HUES64 (cell line): ENCODE measurements around the gene PAIP2B.

Experiments
- H3K27ac ChIP-seq: 2 replicates; pipeline ENCODE4 v1.7.0; 2013; ENCODE audit warnings: low read depth, low read length, inconsistent platforms
- H3K27me3 ChIP-seq: 2 replicates; pipeline ENCODE4 v1.6.1; 2013; ENCODE audit warnings: mild to moderate bottlenecking, low read length; ENCODE audit not compliant: insufficient read depth
- H3K36me3 ChIP-seq: 2 replicates; pipeline ENCODE4 v1.6.1; 2013; ENCODE audit warnings: mild to moderate bottlenecking, low read length; ENCODE audit not compliant: insufficient read depth
- H3K4me1 ChIP-seq: 2 replicates; pipeline ENCODE4 v1.6.1; 2013; ENCODE audit warnings: mild to moderate bottlenecking, low read length, moderate library complexity; ENCODE audit not compliant: insufficient read depth
- H3K4me3 ChIP-seq: 2 replicates; pipeline ENCODE4 v1.5.1; 2013; ENCODE audit warnings: mild to moderate bottlenecking, low read length, moderate library complexity
- H3K9ac ChIP-seq: 2 replicates; pipeline ENCODE4 v1.6.1; 2013; ENCODE audit warnings: mild to moderate bottlenecking, low read depth, low read length
- H3K9me3 ChIP-seq: 2 replicates; pipeline ENCODE4 v1.6.1; 2013; ENCODE audit warnings: low read depth, low read length; ENCODE audit not compliant: insufficient read depth
- WGBS: fragments of 150-250, 120-280 bp; methylation state at CpG from one replicate; pipeline ENCODE4 v1.1.7; 2013; ENCODE audit warnings: missing lambda C conversion rate; 5-methylcytosine and 5-hydroxymethylcytosine counted together

PAIP2B gene

GRCh38 chr2:71220743-71221142, 6.2 kb downstream of the PAIP2B start:
- no peak overlapping the region for H3K4me3 ChIP-seq

GRCh38 chr2:71216501-71216900, 10.4 kb downstream of the PAIP2B start:
- WGBS = 96% methylated on average over 1 of the region's 1 CpG
- Histone ChIP-seq H3K9ac (no peak overlapping the region), H3K36me3 (no peaks in the 10 kb centered on the region), H3K4me3 (no peak overlapping the region), H3K27ac (no peak overlapping the region), H3K27me3 (no peaks in the 10 kb centered on the region), H3K4me1 (no peaks in the 10 kb centered on the region), H3K9me3 (no peaks in the 10 kb centered on the region)

More at GRCh38 chr2:71220743-71221142, 6.2 kb downstream of the PAIP2B start:
- WGBS = 79% methylated on average over 2 of the region's 2 CpGs
- H3K9me3 ChIP-seq = no peaks in the 10 kb centered on the region
- H3K4me1 ChIP-seq = peaks cover 3% of the 10 kb centered on the region; the same call in 1 of the 2 replicates
- no peak overlapping the region for H3K9ac ChIP-seq
- peaks cover 11% of the 10 kb centered on the region; the same call in 1 of the 2 replicates for H3K27me3 ChIP-seq
- no peak overlapping the region for H3K27ac ChIP-seq
- no peaks in the 10 kb centered on the region for H3K36me3 ChIP-seq

GRCh38 chr2:71215447-71215846, 11.5 kb downstream of the PAIP2B start:
- no peak overlapping the region for H3K4me3 ChIP-seq
- no peaks in the 10 kb centered on the region for H3K27me3 ChIP-seq
- H3K36me3 ChIP-seq = no peaks in the 10 kb centered on the region
- no peaks in the 10 kb centered on the region for H3K4me1 ChIP-seq
- no peak overlapping the region for H3K27ac ChIP-seq
- whole genome bisulfite sequencing = 99% methylated on average over 3 of the region's 3 CpGs
- H3K9ac ChIP-seq = no peak overlapping the region
- H3K9me3 ChIP-seq = no peaks in the 10 kb centered on the region

GRCh38 chr2:71212336-71212735, 14.6 kb downstream of the PAIP2B start:
- Histone ChIP-seq H3K36me3 (no peaks in the 10 kb centered on the region), H3K4me3 (no peak overlapping the region), H3K27me3 (no peaks in the 10 kb centered on the region), H3K27ac (no peak overlapping the region), H3K4me1 (no peaks in the 10 kb centered on the region), H3K9ac (no peak overlapping the region), H3K9me3 (no peaks in the 10 kb centered on the region)
- 82% methylated on average over 2 of the region's 2 CpGs for WGBS

- H3K27ac ChIP-seq = no peak overlapping the region
- H3K4me1 ChIP-seq = no peaks in the 10 kb centered on the region; the same call in 1 of the 2 replicates
- no peaks in the 10 kb centered on the region for H3K36me3 ChIP-seq
- no peak overlapping the region for H3K9ac ChIP-seq
- no peaks in the 10 kb centered on the region for H3K27me3 ChIP-seq
- no peaks in the 10 kb centered on the region for H3K9me3 ChIP-seq
- 97% methylated on average over 3 of the region's 3 CpGs for WGBS
- no peak overlapping the region for H3K4me3 ChIP-seq
Observed at GRCh38 chr2:71210292-71210691, 16.6 kb downstream of the PAIP2B start.

GRCh38 chr2:71208756-71209155, 18.1 kb downstream of the PAIP2B start:
- H3K9ac ChIP-seq = no peak overlapping the region
- H3K4me1 ChIP-seq = no peaks in the 10 kb centered on the region; the same call in 1 of the 2 replicates
- 43% methylated on average over 2 of the region's 2 CpGs for whole genome bisulfite sequencing

GRCh38 chr2:71207601-71208000, 19.3 kb downstream of the PAIP2B start:
- H3K36me3 ChIP-seq = no peaks in the 10 kb centered on the region
- WGBS = 89% methylated on average over 1 of the region's 1 CpG
- H3K4me1 ChIP-seq = no peaks in the 10 kb centered on the region; the same call in 1 of the 2 replicates
- H3K9me3 ChIP-seq = no peaks in the 10 kb centered on the region
- H3K4me3 ChIP-seq = no peak overlapping the region
- H3K27me3 ChIP-seq = no peaks in the 10 kb centered on the region
- no peak overlapping the region for H3K27ac ChIP-seq
- H3K9ac ChIP-seq = no peak overlapping the region

More at GRCh38 chr2:71208756-71209155, 18.1 kb downstream of the PAIP2B start:
- H3K9me3 ChIP-seq = no peaks in the 10 kb centered on the region
- H3K36me3 ChIP-seq = no peaks in the 10 kb centered on the region
- H3K27ac ChIP-seq = no peak overlapping the region
- no peaks in the 10 kb centered on the region for H3K27me3 ChIP-seq
- H3K4me3 ChIP-seq = no peak overlapping the region

- Histone ChIP-seq H3K27ac (no peak overlapping the region), H3K4me3 (no peak overlapping the region), H3K9me3 (no peaks in the 10 kb centered on the region), H3K27me3 (no peaks in the 10 kb centered on the region), H3K9ac (no peak overlapping the region), H3K36me3 (peaks cover 2% of the 10 kb centered on the region; the same call in 1 of the 2 replicates), H3K4me1 (no peaks in the 10 kb centered on the region; the same call in 1 of the 2 replicates)
Observed at GRCh38 chr2:71206271-71206670, 20.6 kb downstream of the PAIP2B start.

GRCh38 chr2:71191570-71191943, 35.3 kb downstream of the PAIP2B start:
- H3K36me3 ChIP-seq = no peaks in the 10 kb centered on the region
- H3K4me1 ChIP-seq = peaks cover 16% of the 10 kb centered on the region
- no peak overlapping the region for H3K27ac ChIP-seq
- 92% methylated on average over 3 of the region's 3 CpGs for WGBS
- no peak overlapping the region for H3K9ac ChIP-seq
- H3K9me3 ChIP-seq = no peaks in the 10 kb centered on the region
- H3K4me3 ChIP-seq = no peak overlapping the region
- H3K27me3 ChIP-seq = no peaks in the 10 kb centered on the region

GRCh38 chr2:71190656-71191569, 36.0 kb downstream of the PAIP2B start:
- Histone ChIP-seq H3K27me3 (no peaks in the 10 kb centered on the region), H3K9me3 (no peaks in the 10 kb centered on the region), H3K27ac (no peak overlapping the region), H3K4me1 (peaks cover 16% of the 10 kb centered on the region), H3K9ac (no peak overlapping the region), H3K4me3 (no peak overlapping the region), H3K36me3 (no peaks in the 10 kb centered on the region)
- WGBS = 89% methylated on average over 3 of the region's 3 CpGs

- no peak overlapping the region for H3K4me3 ChIP-seq
- H3K4me1 ChIP-seq = peaks cover 22% of the 10 kb centered on the region
- H3K36me3 ChIP-seq = no peaks in the 10 kb centered on the region
- no peak overlapping the region for H3K27ac ChIP-seq
- 83% methylated on average over 2 of the region's 2 CpGs for WGBS
- H3K9me3 ChIP-seq = no peaks in the 10 kb centered on the region
- no peaks in the 10 kb centered on the region for H3K27me3 ChIP-seq
- H3K9ac ChIP-seq = no peak overlapping the region
Observed at GRCh38 chr2:71187589-71187988, 39.3 kb downstream of the PAIP2B start.
